ENCODE measurements around the gene HOXB8. TPM values are rescaled to one million over a fixed set of nuclear protein-coding genes. Genes with fewer than 3 reads are reported as not detected.

Gene HOXB8
- total RNA-seq, 2 donors from 2014 or later = not detected

DNA sequence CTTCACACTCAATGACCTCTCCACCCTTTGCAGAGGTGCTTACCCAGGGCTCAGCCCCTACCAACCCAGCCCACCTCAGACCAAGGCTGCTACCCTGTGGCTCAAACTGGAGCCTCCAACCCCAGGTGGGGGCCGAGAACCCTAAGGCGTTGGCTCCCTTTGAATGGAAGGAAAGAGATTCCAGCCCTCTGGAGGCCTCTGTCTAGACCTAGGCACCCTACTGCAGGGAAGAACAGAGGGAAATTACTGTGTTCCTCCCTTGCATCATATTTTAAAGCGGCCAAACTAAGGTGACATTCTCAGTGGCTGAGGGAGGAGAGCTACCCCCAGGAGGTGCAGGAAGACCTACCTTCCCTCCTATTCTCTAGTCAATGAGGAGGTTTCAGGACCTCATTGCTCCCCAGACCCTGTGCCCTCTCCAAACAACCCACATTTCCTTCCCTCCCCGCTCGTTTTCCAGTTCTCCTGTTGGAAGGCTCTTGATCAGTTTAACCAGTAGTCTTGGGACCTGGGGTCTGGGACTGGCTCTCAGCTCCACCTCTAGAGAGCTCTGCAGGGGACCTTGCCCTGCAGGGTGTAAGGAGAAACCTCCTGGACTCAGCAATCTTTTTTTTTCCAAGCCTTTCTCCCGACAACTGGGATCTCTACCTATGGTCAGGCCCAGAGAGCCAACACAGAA lies 5.5 kb upstream of the HOXB8 start:
- H3K36me3 Mint-ChIP-seq (ENCODE audit: low read depth) = no peaks in the 10 kb centered on the region
- Histone ChIP-seq H3K27ac (ENCODE audit: low read depth, low read length) (peak overlapping the region; percentile 21), H3K4me3 (ENCODE audit: low read length) (no peak overlapping the region), H3K27me3 (ENCODE audit: control insufficient read depth, insufficient read depth, low read length, poor library complexity, severe bottlenecking) (peaks cover 100% of the 10 kb centered on the region), H3K9ac (ENCODE audit: extremely low read depth, low read length, poor library complexity, severe bottlenecking) (no peak overlapping the region), H3K36me3 (ENCODE audit: control insufficient read depth, insufficient read depth, low read length) (no peaks in the 10 kb centered on the region), H3K4me1 (ENCODE audit: control insufficient read depth, insufficient read depth, low read length) (peaks cover 2% of the 10 kb centered on the region), H3K9me3 (ENCODE audit: control insufficient read depth, low read length) (peaks cover 8% of the 10 kb centered on the region)
- TF ChIP-seq CTCF (conservative IDR thresholded peaks at IDR 0.05) = no peak
- no peak overlapping the region for H3K27ac Mint-ChIP-seq
- H3K9me3 Mint-ChIP-seq = no peaks in the 10 kb centered on the region
- peak; percentile 60 for DNase-seq
- peaks cover 4% of the 10 kb centered on the region for H3K4me1 Mint-ChIP-seq
- H3K4me3 Mint-ChIP-seq = no peak overlapping the region
- peaks cover 99% of the 10 kb centered on the region for H3K27me3 Mint-ChIP-seq (ENCODE audit: insufficient read depth)
- 6 to 20% methylated on average over 2 to 5 of the region's 6 CpGs for WGBS, 2 experiments (ENCODE audit: insufficient coverage in 1 of 2, insufficient read length in 1 of 2)

- peaks cover 8% of the 10 kb centered on the region for H3K9me3 ChIP-seq (ENCODE audit: control insufficient read depth, low read length)
- peak overlapping the region; percentile 21 for H3K27ac ChIP-seq (ENCODE audit: low read depth, low read length)
- H3K27me3 ChIP-seq (ENCODE audit: control insufficient read depth, insufficient read depth, low read length, poor library complexity, severe bottlenecking) = peaks cover 100% of the 10 kb centered on the region
- H3K9me3 Mint-ChIP-seq = no peaks in the 10 kb centered on the region
- no peak overlapping the region for H3K9ac ChIP-seq (ENCODE audit: extremely low read depth, low read length, poor library complexity, severe bottlenecking)
- H3K36me3 Mint-ChIP-seq (ENCODE audit: low read depth) = no peaks in the 10 kb centered on the region
- H3K4me1 Mint-ChIP-seq = peaks cover 3% of the 10 kb centered on the region
- H3K4me1 ChIP-seq (ENCODE audit: control insufficient read depth, insufficient read depth, low read length) = peaks cover 2% of the 10 kb centered on the region
- no peak overlapping the region for H3K27ac Mint-ChIP-seq
- WGBS, 2 experiments (ENCODE audit: insufficient coverage in 1 of 2, insufficient read length in 1 of 2) = 4 to 5% methylated on average over 16 to 32 of the region's 32 CpGs
- H3K27me3 Mint-ChIP-seq (ENCODE audit: insufficient read depth) = peaks cover 99% of the 10 kb centered on the region
- H3K4me3 Mint-ChIP-seq = no peak overlapping the region
- H3K36me3 ChIP-seq (ENCODE audit: control insufficient read depth, insufficient read depth, low read length) = no peaks in the 10 kb centered on the region
- H3K4me3 ChIP-seq (ENCODE audit: low read length) = no peak overlapping the region
- DNase-seq = peak; percentile 79
- TF ChIP-seq CTCF (conservative IDR thresholded peaks at IDR 0.05) = no peak
Measured at GRCh38 chr17:48619826-48620449, 4.8 kb upstream of the HOXB8 start.

DNA sequence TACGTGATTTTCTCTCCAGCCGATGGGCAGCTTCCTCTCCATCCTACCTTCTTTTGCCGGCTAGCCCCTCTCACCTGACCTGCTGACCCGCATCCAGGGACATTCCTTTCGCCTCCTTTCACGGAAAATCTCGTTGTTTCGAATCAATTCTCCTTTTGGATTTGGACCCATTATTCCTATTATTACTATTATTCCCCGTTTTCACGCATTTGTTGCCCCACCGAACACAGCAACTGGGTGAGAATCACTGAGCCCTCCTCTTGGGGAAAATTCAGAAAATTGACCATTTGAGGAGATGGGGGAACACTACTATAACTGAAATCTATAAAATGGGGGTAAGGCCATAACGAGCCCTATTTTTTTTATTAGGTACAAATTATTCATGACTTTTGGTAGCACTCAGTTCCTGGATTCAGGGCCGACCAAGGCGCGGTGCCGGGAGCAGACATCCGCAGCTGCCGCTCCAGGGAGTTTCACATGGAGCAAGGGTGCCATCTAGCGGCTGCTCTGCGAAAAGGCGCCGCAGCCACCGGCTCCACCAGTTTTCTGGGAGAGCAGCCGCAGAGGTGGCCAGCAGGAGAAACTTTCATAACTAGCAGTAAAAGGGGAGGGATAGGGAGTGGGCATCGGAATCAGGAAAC lies 3.3 kb upstream of the HOXB8 start:
- no peaks in the 10 kb centered on the region for H3K36me3 ChIP-seq (ENCODE audit: control insufficient read depth, insufficient read depth, low read length)
- 4% methylated on average over 19 to 25 of the region's 25 CpGs for WGBS, 2 experiments (ENCODE audit: insufficient coverage in 1 of 2, insufficient read length in 1 of 2)
- Mint-ChIP-seq H3K27ac (no peak overlapping the region), H3K27me3 (ENCODE audit: insufficient read depth) (peaks cover 100% of the 10 kb centered on the region), H3K4me1 (peaks cover 3% of the 10 kb centered on the region), H3K36me3 (ENCODE audit: low read depth) (no peaks in the 10 kb centered on the region), H3K9me3 (no peaks in the 10 kb centered on the region), H3K4me3 (no peak overlapping the region)
- peaks cover 100% of the 10 kb centered on the region for H3K27me3 ChIP-seq (ENCODE audit: control insufficient read depth, insufficient read depth, low read length, poor library complexity, severe bottlenecking)
- peak; percentile 98 for TF ChIP-seq CTCF (conservative IDR thresholded peaks at IDR 0.05)
- H3K4me3 ChIP-seq (ENCODE audit: low read length) = no peak overlapping the region
- peaks cover 2% of the 10 kb centered on the region for H3K4me1 ChIP-seq (ENCODE audit: control insufficient read depth, insufficient read depth, low read length)
- DNase-seq = peak; percentile 99
- no peak overlapping the region for H3K27ac ChIP-seq (ENCODE audit: low read depth, low read length)
- H3K9me3 ChIP-seq (ENCODE audit: control insufficient read depth, low read length) = peaks cover 8% of the 10 kb centered on the region
- no peak overlapping the region for H3K9ac ChIP-seq (ENCODE audit: extremely low read depth, low read length, poor library complexity, severe bottlenecking)
